HG03442 (cell line): ENCODE results near the gene RGS7.
"Not testable (repeated sequence)": the region's sequence is repeated elsewhere in the genome, so short reads cannot be mapped to it uniquely, and the experiment has no call there.

Experiments
- ATAC-seq: cut with Tn5 transposase; IDR thresholded peaks from one replicate; pipeline ENCODE4 v1.9.1; 2021; ENCODE audit warnings: mild to moderate bottlenecking, moderate library complexity; ENCODE audit not compliant: unreplicated experiment

The RGS7 gene

DNA sequence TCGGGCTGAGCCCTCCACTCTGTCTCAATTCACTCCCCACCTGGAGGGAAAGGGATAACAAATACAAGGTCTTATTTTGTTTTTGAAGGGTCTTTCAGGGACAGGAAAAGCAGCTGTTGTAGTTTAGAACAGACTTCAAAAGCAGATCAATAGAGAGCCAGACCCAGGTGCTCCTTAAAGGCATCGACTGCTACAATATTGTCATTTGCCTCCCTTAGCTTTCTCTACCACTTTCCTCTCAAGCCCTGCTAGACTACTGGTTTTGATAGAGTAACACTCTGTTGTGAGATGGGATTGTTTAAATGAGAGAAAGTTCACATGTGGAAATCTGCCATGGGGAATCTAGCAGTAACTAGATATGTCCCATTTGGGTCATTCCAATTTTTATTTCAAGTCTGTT, 24.0 kb downstream of the RGS7 start:
- no peak for ATAC-seq

DNA sequence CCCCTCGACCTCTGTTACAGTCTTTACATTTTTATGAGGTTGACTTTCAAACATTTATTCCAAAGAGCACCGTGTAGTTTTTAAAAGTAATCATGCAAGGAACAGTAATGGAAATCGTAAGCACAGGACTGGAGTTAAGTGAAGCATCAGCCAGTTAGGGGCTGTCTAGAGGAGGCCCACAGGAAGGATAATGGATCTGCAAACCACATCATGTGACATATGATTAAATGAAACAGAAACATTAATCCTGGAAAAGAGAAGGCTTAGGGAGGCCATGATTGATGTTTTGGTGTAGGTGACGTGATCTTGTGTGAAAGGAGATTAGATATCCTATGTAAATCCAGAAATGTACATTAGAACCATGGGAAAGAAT, 25.0 kb downstream of the RGS7 start:
- ATAC-seq: no peak

DNA sequence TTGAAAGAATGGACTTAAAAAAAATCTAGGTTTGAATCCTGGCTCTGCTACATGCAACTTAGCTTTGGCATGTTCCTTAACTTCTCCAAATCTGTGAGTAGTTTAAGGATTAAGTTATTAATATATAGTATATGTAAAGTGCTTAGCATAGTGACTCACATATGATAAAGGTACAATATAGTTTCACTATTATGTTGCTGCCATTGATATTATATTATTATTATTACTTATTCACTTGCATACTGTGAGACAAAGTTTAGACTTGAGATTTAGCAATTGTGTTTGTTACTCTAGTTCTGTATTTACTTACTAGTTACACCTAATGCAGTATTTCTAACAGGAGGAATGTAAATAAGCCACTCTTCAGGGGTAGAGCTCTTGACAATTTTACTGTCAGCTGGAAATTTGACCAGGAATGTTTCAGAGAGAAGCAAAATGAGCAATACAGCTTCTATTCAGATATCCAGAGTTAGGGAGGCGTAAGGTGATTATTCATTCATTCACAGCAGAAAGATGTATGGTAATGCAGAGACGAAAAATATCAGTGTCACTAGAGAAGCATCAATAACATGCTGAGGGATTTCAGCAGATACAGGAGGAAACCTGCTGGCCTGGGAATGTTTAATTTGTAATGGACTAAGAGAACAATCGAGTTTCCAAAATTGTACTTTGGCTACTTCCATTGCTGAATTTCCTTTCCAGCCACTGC, 25.5 kb downstream of the RGS7 start:
- ATAC-seq: peak; percentile 38

DNA sequence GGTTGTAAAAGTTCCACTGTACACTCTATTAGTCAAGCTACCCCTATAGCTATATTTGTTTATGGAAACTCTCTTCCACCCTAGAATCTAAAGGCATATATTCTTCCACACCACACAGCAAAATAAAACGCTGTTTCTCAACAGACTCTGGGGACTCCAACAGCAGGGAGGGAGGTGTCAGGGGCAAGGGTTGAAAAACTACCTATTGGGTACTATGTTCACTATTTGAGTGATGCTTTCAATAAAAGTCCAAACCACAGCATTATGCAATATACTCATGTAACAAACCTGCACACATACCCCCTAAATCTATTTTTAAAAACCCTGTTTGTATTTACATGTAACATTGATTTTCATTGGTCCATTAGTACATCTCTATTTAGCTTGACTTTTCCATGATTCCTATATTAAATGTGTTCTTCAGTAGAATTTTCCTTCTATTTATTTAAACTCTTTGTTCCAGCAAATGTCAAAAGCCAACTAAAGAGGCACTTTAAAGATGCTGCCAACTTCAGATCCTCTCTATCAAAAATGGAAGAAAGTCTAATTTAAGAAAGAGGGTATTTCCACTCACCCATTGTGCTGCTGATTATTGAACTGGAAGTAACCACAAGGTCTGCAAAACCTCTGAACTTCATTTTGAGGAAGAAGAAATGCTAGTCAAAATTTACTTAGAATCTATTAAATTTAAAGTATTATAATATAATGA, 26.2 kb downstream of the RGS7 start:
- ATAC-seq: peak; percentile 59

DNA sequence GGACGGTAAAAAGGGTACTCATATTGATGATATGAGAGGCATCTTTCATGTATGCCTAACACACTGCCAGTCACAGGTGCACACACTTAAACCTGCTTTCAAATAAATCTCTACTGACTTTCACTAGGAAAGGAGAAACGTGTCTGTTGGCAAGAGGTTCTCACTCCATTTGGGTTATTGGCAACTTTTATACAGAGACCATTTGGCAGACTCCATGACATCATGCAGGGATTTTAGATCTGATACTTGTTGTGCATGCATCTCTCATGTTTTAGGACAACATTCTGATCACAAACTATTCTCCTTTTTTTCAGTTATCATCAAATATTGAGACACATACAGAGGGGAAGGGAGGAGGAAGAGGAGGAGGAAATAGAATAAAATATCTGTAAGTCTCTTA, 31.5 kb downstream of the RGS7 start:
- ATAC-seq: no peak

DNA sequence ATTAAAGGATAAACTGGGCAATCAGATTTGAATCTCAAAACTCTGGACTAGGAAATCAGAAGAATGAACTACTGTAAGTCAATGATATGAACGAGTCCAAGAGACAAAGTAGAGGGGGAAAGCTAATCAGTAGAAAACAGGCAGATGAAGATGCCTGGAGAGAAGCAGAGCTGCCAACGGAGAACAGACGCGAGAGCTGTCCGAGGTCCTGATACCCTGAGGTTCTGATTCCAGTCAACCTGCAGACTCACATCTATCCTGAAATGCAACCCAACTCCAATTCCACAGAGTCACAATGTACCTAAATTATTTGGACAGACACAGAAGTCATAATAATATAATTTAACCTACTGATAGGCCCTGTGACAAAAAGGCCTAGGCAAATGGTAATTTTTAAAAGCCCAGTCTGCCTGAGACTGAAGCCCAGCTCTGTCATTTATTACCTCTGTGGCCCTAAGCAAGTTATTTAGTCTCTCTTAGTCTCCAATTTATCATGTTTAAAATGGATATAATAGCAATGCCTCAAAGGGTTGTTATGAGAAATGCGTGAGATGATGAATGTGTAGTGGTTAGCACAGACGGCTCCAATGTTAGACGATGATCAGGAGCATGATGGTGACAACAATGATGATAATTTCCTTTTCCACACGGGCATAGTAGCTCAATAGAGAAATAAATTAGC, 33.4 kb downstream of the RGS7 start:
- ATAC-seq: no peak

DNA sequence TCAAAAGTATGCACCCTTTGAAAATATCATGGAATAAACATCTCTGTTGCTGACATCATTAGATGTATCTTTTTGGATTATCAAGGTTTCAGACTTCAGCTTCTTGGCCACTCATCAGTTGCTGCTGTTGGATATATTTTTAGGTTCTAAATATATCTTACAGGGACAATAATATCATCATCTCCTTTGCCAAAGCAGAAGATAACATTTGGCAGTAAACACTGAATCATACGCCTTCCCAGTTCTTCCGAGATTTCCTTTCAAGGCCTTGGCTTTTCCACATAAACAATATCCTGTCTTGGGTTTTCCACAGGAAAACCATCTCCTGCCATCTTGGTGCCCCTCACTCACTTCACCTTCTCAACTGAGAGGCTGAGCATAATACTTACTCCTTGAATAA, 39.3 kb downstream of the RGS7 start:
- no peak for ATAC-seq

DNA sequence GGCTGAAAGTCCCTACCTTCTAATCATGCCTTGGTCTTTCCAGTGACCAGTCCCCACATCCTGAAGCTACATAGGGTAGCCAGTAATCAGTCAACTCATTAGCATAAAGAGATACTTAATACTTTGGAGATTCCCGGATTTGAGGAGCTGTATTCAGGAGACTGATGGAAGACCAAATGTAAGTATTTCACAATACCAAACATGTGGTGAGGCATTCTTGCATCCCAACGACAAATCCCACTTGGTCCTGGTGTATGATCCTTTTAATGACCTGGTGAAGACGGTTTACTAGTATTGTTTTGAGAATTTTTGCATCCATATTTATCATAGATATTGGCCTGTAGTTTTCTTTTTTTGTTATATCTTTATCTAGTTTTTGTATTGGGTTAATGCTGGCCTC, 40.6 kb downstream of the RGS7 start:
- no peak for ATAC-seq

DNA sequence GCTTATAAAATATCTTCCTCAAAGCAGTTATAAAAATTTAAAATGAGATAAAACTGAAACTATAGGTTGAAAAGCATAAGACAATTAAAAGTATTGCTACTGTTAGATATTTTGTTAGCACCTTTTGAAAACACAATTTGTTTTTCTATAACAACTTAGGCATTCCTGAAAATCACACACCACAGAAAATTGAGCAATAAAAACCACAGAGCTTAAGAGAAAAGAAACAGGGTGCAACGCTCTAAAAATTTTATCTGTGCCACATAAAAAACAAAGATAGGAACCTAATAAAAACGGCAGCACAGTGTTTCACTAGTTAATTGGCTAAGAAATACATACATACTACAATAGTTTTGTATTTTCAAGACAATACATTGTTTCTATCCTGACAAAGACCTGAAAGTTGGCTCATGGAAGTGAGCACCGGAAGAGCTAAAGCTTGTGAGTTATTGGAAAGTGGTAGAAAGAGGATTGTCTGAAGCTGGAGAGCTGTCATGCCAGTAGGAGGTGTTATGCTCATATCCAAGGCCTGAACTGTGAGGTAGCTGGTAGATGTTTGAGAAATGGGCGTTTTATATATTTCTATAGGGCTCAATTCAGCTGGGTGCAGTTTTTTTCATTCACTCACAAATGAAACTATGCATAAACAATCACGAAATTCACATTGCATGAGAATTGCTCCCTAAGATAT, 45.8 kb downstream of the RGS7 start:
- no peak for ATAC-seq

DNA sequence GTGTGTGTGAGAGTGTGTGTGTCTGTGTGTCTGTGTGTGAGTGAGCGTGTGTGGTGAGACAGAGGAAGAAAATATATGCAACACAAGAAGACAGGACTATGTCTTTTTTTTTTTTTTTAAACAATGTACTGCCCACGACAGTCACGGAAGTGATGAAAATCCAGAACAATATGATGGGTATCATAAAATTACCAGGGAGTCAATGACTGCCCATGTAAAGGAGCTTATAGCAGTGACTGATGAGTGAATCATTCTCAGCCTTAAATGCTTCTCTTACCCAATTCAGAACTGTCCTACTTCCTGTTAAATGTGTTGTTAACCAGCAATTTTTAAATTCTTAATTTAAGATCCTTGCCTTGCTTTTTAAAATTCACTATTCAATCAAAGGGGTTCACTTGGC, 46.6 kb downstream of the RGS7 start:
- no peak for ATAC-seq

DNA sequence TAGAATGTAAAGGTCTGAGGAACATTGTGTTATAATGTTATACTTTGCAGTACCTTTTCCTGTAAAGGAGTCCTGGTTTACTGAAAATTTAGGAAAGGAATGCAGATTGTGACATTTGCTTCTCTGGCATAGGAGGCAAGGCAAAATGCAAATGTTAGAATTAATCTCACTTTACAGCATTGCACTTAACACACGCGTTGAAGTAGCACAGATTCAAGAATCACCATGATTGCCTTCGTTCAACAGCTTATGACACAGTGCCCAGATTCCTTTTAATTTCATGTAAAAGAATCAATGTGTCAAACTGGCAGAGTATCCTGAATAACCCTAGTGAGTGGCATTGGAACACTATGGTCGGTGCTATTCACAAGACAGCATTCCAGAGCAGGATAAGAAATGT, 47.4 kb downstream of the RGS7 start:
- no peak for ATAC-seq

DNA sequence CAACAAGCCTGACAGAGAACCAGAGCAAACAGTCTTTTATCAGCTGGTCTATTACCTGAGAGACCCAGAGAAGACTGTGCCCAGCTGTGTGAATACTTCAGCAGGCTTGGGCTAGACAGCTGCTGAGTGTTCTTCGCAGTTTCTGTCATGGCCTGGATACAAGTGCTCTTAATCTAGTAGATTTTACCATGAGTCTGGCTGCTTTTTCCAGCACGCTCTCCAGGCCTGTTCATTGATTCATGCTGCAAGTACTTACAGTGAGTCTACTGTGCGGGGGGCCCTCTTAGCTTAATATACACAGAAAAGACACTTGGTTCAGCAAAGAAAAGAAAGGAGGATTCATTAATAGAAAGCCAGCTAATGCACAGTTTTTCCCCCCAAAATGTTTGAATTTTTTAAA, 48.5 kb downstream of the RGS7 start:
- ATAC-seq: no peak

DNA sequence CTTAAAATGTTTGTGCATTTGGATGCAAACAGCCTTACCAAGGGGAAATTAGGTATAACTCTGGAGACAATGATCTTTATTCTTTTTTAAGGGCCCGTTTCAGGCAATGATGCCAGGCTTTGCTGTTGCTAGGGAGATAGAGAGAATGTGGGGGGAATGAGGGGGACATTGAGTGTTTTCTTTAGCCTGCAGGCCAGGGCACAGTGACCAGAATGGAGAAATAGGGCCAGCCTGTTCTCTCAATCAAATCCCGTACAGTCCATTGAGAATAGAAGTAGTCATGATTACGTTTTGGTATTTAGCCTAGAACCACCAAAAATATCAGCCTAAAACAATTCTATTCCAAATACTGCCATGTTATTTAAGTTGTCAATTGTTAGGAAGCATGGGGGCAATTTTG, 49.0 kb downstream of the RGS7 start:
- ATAC-seq: no peak

DNA sequence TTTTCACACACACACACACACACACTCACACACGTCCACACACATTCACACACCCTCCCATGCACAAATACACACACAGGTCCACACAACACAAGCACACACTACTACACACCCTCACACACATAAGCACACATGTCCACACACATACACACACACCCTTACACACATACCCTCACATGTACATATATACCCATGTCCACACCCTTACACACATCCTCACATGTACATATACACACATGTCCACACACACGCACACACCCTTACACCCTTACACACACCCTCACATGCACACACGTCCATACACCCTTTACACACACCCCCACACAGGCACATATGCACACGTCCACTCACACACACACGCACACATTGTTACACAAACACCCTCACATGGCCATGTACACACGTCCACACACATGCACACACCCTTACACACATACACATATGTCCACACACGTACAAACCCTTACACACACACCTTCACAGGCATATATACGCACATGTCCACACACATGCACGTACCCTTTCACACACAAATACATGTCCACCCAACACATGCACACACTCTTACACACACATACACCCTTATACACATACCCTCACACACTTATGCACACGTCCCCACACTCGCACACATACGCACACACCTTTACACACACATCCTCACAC, 50.7 kb downstream of the RGS7 start:
- ATAC-seq: no peak

DNA sequence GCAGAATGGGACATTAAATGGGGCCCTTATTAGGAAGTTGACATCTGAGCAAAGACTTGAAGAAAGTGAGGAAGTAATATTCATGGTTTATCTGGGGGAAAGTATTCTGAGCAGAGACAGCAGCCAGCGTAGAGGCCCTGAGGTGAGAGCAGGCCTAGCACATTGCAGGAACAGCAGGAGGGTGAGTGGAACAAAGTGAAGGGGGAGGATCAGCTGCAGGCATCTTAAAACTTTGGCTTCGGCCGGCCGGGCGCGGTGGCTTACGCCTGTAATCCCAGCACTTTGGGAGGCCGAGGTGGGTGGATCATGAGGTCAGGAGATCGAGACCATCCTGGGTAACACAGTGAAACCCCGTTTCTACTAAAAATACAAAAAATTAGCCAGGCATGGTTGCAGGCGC, 55.0 kb downstream of the RGS7 start:
- ATAC-seq: not testable (repeated sequence)

DNA sequence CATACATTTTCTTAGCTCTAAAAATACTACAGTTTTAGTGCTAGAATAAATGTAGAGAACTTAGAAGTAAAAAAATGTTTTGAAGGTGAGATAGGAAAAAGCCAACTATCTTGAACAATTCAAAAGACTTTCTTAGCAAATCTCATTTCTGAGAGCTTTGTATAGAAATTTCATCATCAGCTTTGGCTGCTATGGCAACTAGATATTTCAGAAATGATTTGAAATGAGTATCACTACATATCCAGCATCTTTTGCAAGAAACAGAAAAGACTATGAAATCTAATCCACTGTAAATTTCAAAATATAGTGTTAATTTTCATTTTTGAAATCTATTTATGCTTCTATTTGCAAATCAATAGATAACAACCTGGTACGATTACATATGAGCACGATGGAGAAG, 57.7 kb downstream of the RGS7 start:
- ATAC-seq: no peak

DNA sequence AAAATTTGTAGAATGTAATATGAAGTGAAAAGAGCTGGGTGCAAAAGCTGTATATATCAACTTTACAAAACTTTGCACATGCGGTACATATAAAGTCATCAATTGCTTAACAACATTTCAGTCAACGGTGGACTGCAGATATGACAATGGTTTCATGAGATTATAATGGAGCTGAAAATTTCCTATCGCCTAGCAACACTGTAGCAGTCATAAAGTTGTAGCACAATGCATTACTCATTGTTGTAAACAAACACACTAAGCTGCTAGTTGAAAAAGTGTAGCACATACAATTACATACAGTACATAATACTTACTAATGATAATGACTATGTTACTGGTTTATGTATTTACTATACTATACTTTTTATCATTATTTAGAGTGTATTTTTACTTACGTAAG, 64.0 kb downstream of the RGS7 start:
- no peak for ATAC-seq

DNA sequence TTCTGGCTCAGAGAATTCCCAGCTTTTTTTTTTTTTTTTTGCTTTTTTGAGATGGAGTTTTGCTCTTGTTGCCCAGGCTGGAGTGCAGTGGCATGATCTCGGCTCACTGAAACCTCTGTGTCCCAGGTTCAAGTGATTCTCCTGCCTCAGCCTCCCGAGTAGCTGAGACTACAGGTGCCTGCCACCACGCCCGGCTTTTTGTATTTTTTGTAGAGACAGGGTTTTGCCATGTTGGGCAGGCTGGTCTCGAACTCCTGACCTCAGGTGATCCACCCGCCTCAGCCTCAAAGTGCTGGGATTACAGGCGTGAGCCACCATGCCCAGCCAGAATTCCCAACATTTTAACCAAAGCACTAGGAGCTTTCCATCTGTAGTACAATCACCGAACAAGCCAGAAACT, 65.5 kb downstream of the RGS7 start:
- ATAC-seq: not testable (repeated sequence)

DNA sequence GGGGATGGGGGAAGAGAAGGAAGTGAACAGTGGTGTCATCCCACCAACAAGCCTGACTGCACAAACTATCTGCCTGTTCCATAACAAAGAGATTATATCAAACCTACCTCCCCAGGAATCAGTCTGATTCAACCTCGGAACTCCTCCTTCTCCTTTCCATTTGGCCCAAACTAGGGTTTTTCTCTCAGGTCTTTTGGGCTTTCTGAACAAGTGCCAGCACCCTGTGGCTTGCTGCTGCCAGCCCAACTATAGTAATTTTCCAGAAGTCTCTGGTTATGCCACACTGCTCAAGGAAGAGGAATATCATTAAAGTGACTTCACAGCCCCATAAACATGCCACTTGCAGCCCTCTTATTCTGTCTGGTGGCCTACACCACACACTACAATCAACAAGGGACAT, 70.5 kb downstream of the RGS7 start:
- no peak for ATAC-seq

DNA sequence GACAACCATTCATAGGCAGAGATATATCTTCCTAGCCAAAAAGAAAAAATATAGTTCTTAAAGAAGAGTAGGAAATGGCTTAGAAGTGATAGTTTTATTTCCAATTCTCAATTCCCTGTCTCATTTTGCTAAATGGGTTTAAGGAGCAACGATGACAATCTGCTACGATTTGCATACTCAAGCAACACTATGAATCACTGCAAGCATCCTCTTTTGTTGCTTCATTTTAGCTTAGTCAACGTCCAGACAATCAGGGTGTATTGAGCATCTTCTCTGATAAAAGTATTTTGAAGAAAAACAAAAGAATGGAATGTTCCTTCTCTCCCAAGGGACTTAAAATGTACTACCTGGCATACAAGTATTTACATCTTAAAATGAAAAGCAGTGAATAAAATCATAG, 80.6 kb downstream of the RGS7 start:
- no peak for ATAC-seq

DNA sequence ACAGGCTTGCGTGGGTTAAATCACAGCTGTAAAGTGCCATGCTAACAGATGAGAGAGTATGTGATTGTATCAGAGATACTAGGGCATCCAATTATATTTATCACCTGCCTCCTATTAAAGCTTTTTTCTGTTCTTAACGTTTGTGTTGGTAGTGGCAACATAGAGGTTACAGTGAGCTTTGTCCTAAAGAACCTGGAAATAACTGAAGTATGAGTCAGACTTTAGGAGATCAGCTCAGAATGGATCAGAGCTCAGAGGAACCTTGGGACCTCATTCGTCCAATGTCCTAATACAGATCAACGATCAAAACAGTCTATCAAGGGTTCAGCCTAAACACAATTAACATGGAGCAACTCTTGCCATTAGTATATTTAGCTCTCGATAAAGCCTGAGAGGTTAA, 81.0 kb downstream of the RGS7 start:
- no peak for ATAC-seq
